HuH-7 (cell line): ENCODE results near the gene PPT1.

Experiments used
- DNase-seq: peaks from one replicate; pipeline ENCODE4 v3.0.0; 2011; ENCODE audit warnings: low spot score

PPT1 gene

DNA sequence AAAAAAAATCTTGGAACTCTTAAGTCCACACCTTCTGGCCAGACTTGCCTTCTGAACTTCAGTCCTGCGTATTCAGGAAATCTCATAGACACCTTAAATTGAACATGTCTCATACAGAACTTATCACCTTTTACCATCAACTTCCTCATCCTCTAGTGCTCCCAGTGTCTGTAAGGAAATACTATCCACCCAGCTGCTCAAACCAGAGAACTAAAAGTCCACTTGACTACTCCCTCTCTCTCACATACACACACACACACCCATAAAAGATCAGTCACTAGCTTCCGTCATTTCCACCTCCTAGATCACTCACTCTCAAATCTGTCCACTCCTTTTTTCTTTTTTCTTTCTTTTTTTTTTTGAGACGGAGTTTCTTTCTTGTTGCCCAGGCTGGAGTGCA is 67.4 kb downstream of the PPT1 start:
- no peak for DNase-seq

DNA sequence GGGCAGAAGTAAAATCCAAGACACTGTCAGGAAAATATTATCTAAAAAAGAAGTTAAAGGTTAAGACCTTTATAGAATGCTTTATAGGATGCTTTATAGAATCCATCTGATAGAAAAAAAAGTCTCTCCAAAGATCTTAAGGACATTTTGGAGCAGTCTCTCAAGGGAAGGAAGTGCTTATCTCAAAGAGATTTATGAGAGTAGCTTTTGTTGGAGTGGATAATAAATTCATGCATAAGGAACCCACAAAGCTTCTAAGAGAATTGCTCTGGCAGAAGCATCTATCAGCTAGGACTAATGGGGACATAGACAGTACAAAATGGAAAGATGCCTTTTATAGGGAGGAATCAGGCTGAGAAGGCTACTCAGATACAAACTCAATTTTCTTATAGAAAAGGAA is 69.4 kb downstream of the PPT1 start:
- no peak for DNase-seq

DNA sequence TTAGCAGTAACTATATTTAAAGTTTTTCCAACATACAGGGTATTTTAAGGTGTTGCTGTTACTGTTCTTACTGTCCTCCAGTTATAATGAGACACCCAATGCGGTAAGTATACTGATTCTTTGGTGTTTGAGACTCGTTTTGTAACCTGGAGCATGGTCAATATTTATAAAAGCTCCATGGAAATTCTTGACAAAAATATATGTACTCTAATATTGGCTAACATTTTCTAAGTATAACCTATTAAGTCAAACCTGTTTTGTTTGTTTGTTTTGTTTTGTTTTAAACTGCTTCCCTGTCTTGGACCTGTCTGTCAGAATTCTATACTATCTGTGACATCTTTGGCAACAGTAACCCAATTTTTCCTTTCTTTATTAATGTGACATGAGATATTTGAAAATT is 72.4 kb downstream of the PPT1 start:
- DNase-seq: no peak

DNA sequence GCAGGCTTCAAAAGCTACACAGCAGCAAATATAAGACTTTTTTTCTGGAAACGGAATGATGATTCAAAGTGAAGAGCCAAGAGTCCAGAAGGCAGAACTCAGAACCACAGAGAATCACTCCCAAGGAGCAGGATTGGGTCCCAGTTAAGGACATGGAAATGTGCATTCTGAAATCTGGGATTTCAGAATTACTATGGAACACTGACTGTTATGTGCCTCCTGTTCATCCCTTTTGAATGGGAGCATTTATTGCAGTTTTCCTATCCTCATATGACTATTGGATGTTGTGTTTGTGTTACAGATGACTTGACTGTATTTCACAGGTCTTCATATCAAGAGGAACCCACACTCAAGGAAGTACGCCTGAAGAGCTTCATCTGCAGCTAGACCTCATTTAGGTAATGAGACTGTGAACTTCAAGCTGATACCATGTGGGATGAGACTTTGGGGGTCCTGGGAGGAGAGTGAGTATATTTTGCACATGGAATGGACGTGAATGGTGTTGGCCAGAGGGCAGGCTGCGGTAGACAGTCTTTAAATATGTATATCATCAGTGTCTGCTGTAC is 73.6 kb downstream of the PPT1 start:
- no peak for DNase-seq
